ENCODE data around the gene CAMK2D. TPM values are rescaled to one million over a fixed set of nuclear protein-coding genes. Genes with fewer than 3 reads are reported as not detected.
A peak's percentile ranks its signal among the peaks of the same experiment; 100 is the strongest.

Gene CAMK2D
- total RNA-seq, 1 experiment from 2014 or later, result 9.0 TPM

- no peak overlapping the region for H3K23ac ChIP-seq (ENCODE audit: insufficient read length, low read depth, low read length)
- H3K14ac ChIP-seq (ENCODE audit: insufficient read depth, low read length), result no peak overlapping the region
- H3K9me3 Mint-ChIP-seq, result peaks cover 10 to 12% of the 10 kb centered on the region in 2 experiments; a peak in 4 of 5 replicates
- H3K27ac ChIP-seq (ENCODE audit: insufficient read length, low read depth, low read length), result no peak overlapping the region
- H3K18ac ChIP-seq (ENCODE audit: insufficient read length, low read depth, low read length), result no peak overlapping the region
- no peak overlapping the region for H4K5ac ChIP-seq (ENCODE audit: insufficient read length, low read depth, low read length)
- no peaks in the 10 kb centered on the region for H3K79me2 ChIP-seq (ENCODE audit: insufficient read depth, low read length)
- H3K27me3 ChIP-seq (ENCODE audit: insufficient read depth, low read length), result no peaks in the 10 kb centered on the region
- H2BK120ac ChIP-seq (ENCODE audit: low read depth, low read length, poor library complexity, severe bottlenecking), result no peak overlapping the region
- H3K36me3 Mint-ChIP-seq (ENCODE audit: insufficient read depth in 1 of 3, low read depth in 3 of 3), result peaks cover 4 to 15% (median 8%) of the 10 kb centered on the region in 3 experiments; a peak in 6 of 7 replicates
- H2BK5ac ChIP-seq (ENCODE audit: insufficient read length, low read length), result no peak overlapping the region
- no peak overlapping the region for H2BK15ac ChIP-seq (ENCODE audit: low read depth, low read length)
- H3K23me2 ChIP-seq (ENCODE audit: insufficient read length, low read depth, low read length, poor library complexity, severe bottlenecking), result no peaks in the 10 kb centered on the region
- H3K4me1 Mint-ChIP-seq, result peaks cover 8 to 9% of the 10 kb centered on the region in 2 experiments
- H3K27ac Mint-ChIP-seq, result no peak overlapping the region
- no peak for TF ChIP-seq CTCF (conservative IDR thresholded peaks at IDR 0.05)
- H3K79me1 ChIP-seq (ENCODE audit: insufficient read depth, low read depth, low read length, poor library complexity, severe bottlenecking), result no peaks in the 10 kb centered on the region
- H3T11ph ChIP-seq (ENCODE audit: low read length), result no peak overlapping the region
- H3K9ac ChIP-seq (ENCODE audit: extremely low read depth, insufficient read length, low read length), result no peak overlapping the region
- no peak overlapping the region for H4K91ac ChIP-seq (ENCODE audit: insufficient read length, low read depth, low read length)
- no peak overlapping the region for H4K8ac ChIP-seq (replicated peaks; ENCODE audit: insufficient read length, low read depth, low read length)
- no peak overlapping the region for H2BK20ac ChIP-seq (ENCODE audit: low read depth, low read length, poor library complexity, severe bottlenecking)
- H3K4me2 ChIP-seq (ENCODE audit: insufficient read depth, insufficient read length, low read length), result no peak overlapping the region
- H2AFZ ChIP-seq (ENCODE audit: low read length), result peak overlapping the region; percentile 23
- H3K56ac ChIP-seq (ENCODE audit: insufficient read length, low read depth, low read length), result no peak overlapping the region
- no CpG with 5 or more reads among the region's 7 CpGs for WGBS (ENCODE audit: extremely low coverage, insufficient read length, low lambda C conversion rate)
- no peak overlapping the region for H3K4ac ChIP-seq (ENCODE audit: low read depth, low read length)
- no peaks in the 10 kb centered on the region for H3K4me1 ChIP-seq (ENCODE audit: insufficient read depth, low read length)
- no peaks in the 10 kb centered on the region for H3K9me3 ChIP-seq (ENCODE audit: control insufficient read depth, low read depth, low read length)
- H2BK12ac ChIP-seq (ENCODE audit: insufficient read length, low read depth, low read length), result no peak overlapping the region
- no peak overlapping the region for H3K4me3 Mint-ChIP-seq
- DNase-seq, result peak; percentile 33
- H3K27me3 Mint-ChIP-seq (ENCODE audit: low read depth), result no peaks in the 10 kb centered on the region
- H2AK5ac ChIP-seq (ENCODE audit: insufficient read length, low read length), result no peak overlapping the region
- no peaks in the 10 kb centered on the region for H4K20me1 ChIP-seq (ENCODE audit: control insufficient read depth, insufficient read depth, insufficient read length)
Observed at GRCh38 chr4:113435893-113436292, 325.6 kb downstream of the CAMK2D start.
